Natural killer cell (primary cell): Measurements from ENCODE around the gene TMA7. TPM values are rescaled to one million over a fixed set of nuclear protein-coding genes. Genes with fewer than 3 reads are reported as not detected.

ENCODE experiments used
- ATAC-seq, 3 donors: fragments of 150-1000 bp in 2 of 3; fragments of 200-7000 bp in 1 of 3; cut with Tn5 transposase; 1 replicate in 1 of 3; 2 replicates in 2 of 3; pipeline ENCODE4 v1.10.0; 2021; ENCODE audit warnings: mild to moderate bottlenecking in 2 of 3, moderate library complexity in 2 of 3
- DNase-seq, 2 donors: peaks; one replicate each; pipeline versions ENCODE4 v3.0.0 to v3.0.0-alpha.2; 2013 to 2021; ENCODE audit warnings: mixed read lengths in 1 of 2
- H3K27ac ChIP-seq: one replicate; pipeline ENCODE4 v1.5.1; 2013; ENCODE audit warnings: mild to moderate bottlenecking, low read length
- H3K27me3 ChIP-seq: one replicate; pipeline ENCODE4 v1.6.1; 2013; ENCODE audit warnings: low read length; ENCODE audit not compliant: control insufficient read depth, insufficient read depth
- H3K36me3 ChIP-seq: one replicate; pipeline ENCODE4 v1.6.1; 2013; ENCODE audit warnings: low read length; ENCODE audit not compliant: control insufficient read depth, insufficient read depth
- H3K4me1 ChIP-seq: one replicate; pipeline ENCODE4 v1.6.1; 2013; ENCODE audit warnings: low read length; ENCODE audit not compliant: control insufficient read depth, insufficient read depth
- H3K4me3 ChIP-seq: one replicate; pipeline ENCODE4 v1.5.1; 2013; ENCODE audit warnings: low read length
- H3K9me3 ChIP-seq: one replicate; pipeline ENCODE4 v1.6.1; 2013; ENCODE audit warnings: low read length; ENCODE audit not compliant: control insufficient read depth, insufficient read depth
- H3K27ac Mint-ChIP-seq, 2 donors: one replicate each; pipeline ENCODE4 v1.8.0; 2022; ENCODE audit warnings: mild to moderate bottlenecking in 2 of 2, mixed read lengths in 2 of 2, moderate library complexity in 1 of 2
- H3K27me3 Mint-ChIP-seq, 2 donors: one replicate each; pipeline ENCODE4 v1.8.0; 2022; ENCODE audit warnings: low read depth in 2 of 2, mixed read lengths in 2 of 2
- H3K36me3 Mint-ChIP-seq: one replicate; pipeline ENCODE4 v1.8.0; 2022; ENCODE audit warnings: mixed read lengths
- H3K4me1 Mint-ChIP-seq, 2 donors: one replicate each; pipeline ENCODE4 v1.8.0; 2022; ENCODE audit warnings: mixed read lengths in 2 of 2
- H3K4me3 Mint-ChIP-seq: one replicate; pipeline ENCODE4 v1.8.0; 2022; ENCODE audit warnings: mild to moderate bottlenecking, moderate library complexity, mixed read lengths
- H3K9me3 Mint-ChIP-seq, 2 donors: one replicate each; pipeline ENCODE4 v1.8.0; 2022; ENCODE audit warnings: mixed read lengths in 2 of 2
- WGBS: methylation state at CpG from one replicate; pipeline ENCODE4 v1.1.7; 2013; ENCODE audit warnings: missing lambda C conversion rate; ENCODE audit not compliant: insufficient coverage; 5-methylcytosine and 5-hydroxymethylcytosine counted together
- intact Hi-C: fragments of 100-400 bp; cut with micrococcal nuclease; formaldehyde crosslinking; loops from one replicate; pipeline ENCODE4 v1.14.2; 2022
- total RNA-seq, 4 donors: library from RNA; stranded (reverse); fragments of 120-200 nt in 1 of 4; gene quantifications; one replicate each; pipeline versions ENCODE4 v1.2.3 to v1.2.4, GENCODE V29; 2013 to 2022
- TF ChIP-seq, protein P1 (sequence below): fragments of 200-600 bp; IDR thresholded peaks from one replicate; pipeline ENCODE4 v1.8.0; 2022; ENCODE audit warnings: antibody characterized with exemption

The TMA7 gene
- total RNA-seq, 3 donors from 2014 or later (not counting 1 experiment from before 2014, with no cell fraction given) = 192 to 239 (median 229) TPM

DNA sequence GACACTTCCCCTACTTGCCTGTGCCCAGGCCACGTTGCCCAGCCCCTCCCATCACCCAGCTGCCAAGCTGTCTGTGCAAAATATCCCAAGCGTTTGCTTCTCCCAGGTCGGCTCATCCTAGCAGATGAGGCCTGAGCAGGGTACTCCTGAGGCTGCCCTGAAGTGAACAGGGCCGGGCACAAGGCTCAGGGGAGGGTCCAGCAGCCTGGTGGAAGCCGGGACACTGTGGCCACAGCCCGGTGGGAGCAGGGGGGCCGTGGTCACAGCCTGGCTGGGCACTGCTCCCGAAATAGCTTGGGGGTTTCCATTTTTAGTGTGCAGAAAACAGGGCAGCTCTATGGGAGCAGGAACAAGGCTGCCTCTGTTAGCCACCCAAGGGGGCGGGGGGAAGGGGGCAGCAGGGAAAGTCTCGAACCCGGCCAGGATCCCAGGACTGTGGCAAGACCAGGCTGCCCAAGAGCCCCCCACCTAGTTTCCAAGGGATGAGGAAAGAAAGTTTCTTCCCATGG is 13.6 kb upstream of the TMA7 start:
- Mint-ChIP-seq H3K27me3 (peaks cover 0 to 5% of the 10 kb centered on the region in 2 donors), H3K27ac (no peak overlapping the region), H3K4me3 (no peak overlapping the region), H3K4me1 (peaks cover 0 to 33% of the 10 kb centered on the region in 2 donors), H3K9me3 (no peaks in the 10 kb centered on the region), H3K36me3 (no peaks in the 10 kb centered on the region)
- Histone ChIP-seq H3K9me3 (no peaks in the 10 kb centered on the region), H3K4me3 (no peak overlapping the region), H3K36me3 (no peaks in the 10 kb centered on the region), H3K27ac (no peak overlapping the region), H3K4me1 (peaks cover 14% of the 10 kb centered on the region), H3K27me3 (no peaks in the 10 kb centered on the region)
- TF ChIP-seq, protein P1, sequence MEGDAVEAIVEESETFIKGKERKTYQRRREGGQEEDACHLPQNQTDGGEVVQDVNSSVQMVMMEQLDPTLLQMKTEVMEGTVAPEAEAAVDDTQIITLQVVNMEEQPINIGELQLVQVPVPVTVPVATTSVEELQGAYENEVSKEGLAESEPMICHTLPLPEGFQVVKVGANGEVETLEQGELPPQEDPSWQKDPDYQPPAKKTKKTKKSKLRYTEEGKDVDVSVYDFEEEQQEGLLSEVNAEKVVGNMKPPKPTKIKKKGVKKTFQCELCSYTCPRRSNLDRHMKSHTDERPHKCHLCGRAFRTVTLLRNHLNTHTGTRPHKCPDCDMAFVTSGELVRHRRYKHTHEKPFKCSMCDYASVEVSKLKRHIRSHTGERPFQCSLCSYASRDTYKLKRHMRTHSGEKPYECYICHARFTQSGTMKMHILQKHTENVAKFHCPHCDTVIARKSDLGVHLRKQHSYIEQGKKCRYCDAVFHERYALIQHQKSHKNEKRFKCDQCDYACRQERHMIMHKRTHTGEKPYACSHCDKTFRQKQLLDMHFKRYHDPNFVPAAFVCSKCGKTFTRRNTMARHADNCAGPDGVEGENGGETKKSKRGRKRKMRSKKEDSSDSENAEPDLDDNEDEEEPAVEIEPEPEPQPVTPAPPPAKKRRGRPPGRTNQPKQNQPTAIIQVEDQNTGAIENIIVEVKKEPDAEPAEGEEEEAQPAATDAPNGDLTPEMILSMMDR = no peak
- DNase-seq (no peak), ATAC-seq (no peak)
- WGBS = 72% methylated on average over 11 of the region's 11 CpGs
- intact Hi-C loops = no loop called here

DNA sequence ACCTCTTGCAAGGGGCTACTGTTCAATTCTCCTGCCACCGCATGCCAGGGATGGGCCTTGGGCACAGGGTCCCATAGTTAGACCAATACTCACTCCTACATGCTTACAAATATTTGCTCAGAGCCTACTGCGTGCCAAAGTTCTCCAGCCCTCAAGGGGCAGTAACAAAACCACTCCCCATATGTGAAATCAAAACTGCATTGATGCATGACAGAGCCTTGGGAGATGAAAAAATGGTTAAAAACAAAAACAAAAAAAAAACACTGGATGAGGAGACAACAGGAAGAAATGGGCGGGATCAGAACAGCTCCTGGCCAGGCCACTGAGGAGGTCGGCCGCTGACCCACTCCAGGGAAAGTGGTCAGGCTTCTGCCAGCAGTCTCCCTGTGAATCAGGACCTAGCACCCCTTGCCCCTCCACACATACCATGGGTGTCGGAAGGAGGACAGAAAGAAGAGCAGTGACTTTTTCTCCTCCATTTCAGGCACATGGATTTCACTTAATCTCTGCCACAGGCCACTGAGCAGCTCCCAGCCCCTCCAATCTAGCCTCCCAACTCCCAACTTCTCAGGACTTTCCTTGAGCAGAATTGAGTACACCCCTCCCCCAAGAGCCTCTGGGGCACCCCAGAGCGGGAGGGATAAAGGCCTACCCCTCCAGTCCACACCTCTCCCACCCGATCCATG is 13.0 kb upstream of the TMA7 start:
- H3K4me1 ChIP-seq = peaks cover 18% of the 10 kb centered on the region
- 93% methylated on average over 7 of the region's 8 CpGs for WGBS
- peaks cover under 1% of the 10 kb centered on the region for H3K36me3 ChIP-seq
- Mint-ChIP-seq H3K27ac (no peak overlapping the region), H3K4me1 (peaks cover 0 to 37% of the 10 kb centered on the region in 2 donors), H3K9me3 (no peaks in the 10 kb centered on the region), H3K27me3 (peaks cover 0 to 5% of the 10 kb centered on the region in 2 donors), H3K4me3 (peak overlapping the region; percentile 66), H3K36me3 (no peaks in the 10 kb centered on the region)
- H3K27me3 ChIP-seq = no peaks in the 10 kb centered on the region
- no peak overlapping the region for H3K4me3 ChIP-seq
- intact Hi-C loops = no loop called here
- H3K27ac ChIP-seq = no peak overlapping the region
- TF ChIP-seq, protein P1 = no peak
- ATAC-seq (no peak), DNase-seq (no peak)
- no peaks in the 10 kb centered on the region for H3K9me3 ChIP-seq

DNA sequence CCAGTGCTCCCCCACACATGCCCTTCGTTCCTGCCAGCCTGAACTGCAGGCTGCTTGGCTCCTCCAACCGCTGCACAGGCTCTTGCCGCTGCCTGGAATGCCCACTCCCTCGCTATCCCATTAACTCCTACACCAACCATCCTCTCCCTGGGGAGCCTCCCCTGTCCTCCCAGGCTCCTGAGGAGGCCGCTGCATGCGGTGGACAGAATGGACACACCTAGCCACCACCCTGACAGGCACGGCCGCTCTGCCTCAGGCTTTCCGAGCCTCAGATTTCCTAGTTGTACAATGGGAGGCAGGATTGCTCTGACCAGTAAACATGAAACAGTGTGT is 12.5 kb upstream of the TMA7 start:
- peak overlapping the region; percentile 66 for H3K4me3 Mint-ChIP-seq
- no peaks in the 10 kb centered on the region for H3K9me3 ChIP-seq
- H3K4me1 Mint-ChIP-seq = peaks cover 0 to 37% of the 10 kb centered on the region in 2 donors
- 98% methylated on average over 9 of the region's 9 CpGs for WGBS
- H3K27me3 Mint-ChIP-seq = peaks cover 0 to 5% of the 10 kb centered on the region in 2 donors
- DNase-seq = no peak
- H3K9me3 Mint-ChIP-seq = no peaks in the 10 kb centered on the region
- intact Hi-C loops = no loop called here
- H3K27ac Mint-ChIP-seq = peak overlapping the region in 1 of 2 donors; percentile 27
- ATAC-seq = no peak
- H3K27ac ChIP-seq = no peak overlapping the region
- H3K36me3 ChIP-seq = peaks cover 5% of the 10 kb centered on the region
- H3K4me3 ChIP-seq = no peak overlapping the region
- TF ChIP-seq, protein P1 = no peak
- H3K27me3 ChIP-seq = no peaks in the 10 kb centered on the region
- H3K36me3 Mint-ChIP-seq = no peaks in the 10 kb centered on the region
- H3K4me1 ChIP-seq = peaks cover 23% of the 10 kb centered on the region
